Spleen (tissue), 11 donors: ENCODE data around the gene CDC42BPG. TPM values are rescaled to one million over a fixed set of nuclear protein-coding genes. Genes with fewer than 3 reads are reported as not detected.
A peak's percentile ranks its signal among the peaks of the same experiment; 100 is the strongest.

Experiments used
- DNase-seq: peaks from one replicate; pipeline ENCODE4 v3.0.0-alpha.2; 2020
- H3K27ac ChIP-seq, 8 donors: fragments of 200-600 bp; sonication (generic) in 7 of 8; 1 replicate in 4 of 8; 2 replicates in 4 of 8; pipeline versions ENCODE4 v1.5.0 to v1.8.0; 2016 to 2021; ENCODE audit warnings: inconsistent platforms in 4 of 8, mild to moderate bottlenecking in 4 of 8, moderate library complexity in 1 of 8
- H3K27me3 ChIP-seq, 7 donors: fragments of 200-600 bp; sonication (generic) in 6 of 7; replicated peaks in 1 of 7; 1 replicate in 4 of 7; 2 replicates in 3 of 7; pipeline versions ENCODE4 v1.5.0 to v1.8.0; 2016 to 2021; ENCODE audit warnings: inconsistent platforms in 3 of 7, mild to moderate bottlenecking in 1 of 7
- H3K36me3 ChIP-seq, 6 donors: fragments of 200-600 bp; sonication (generic) in 5 of 6; 1 replicate in 4 of 6; 2 replicates in 2 of 6; pipeline versions ENCODE4 v1.5.0 to v1.8.0; 2016 to 2021; ENCODE audit warnings: inconsistent platforms in 2 of 6
- H3K4me1 ChIP-seq, 6 donors: fragments of 200-600 bp; sonication (generic) in 5 of 6; 1 replicate in 3 of 6; 2 replicates in 3 of 6; pipeline versions ENCODE4 v1.5.0 to v1.8.0; 2016 to 2021; ENCODE audit warnings: inconsistent platforms in 3 of 6
- H3K4me3 ChIP-seq, 8 donors: fragments of 200-600 bp; sonication (generic) in 7 of 8; 1 replicate in 4 of 8; 2 replicates in 4 of 8; pipeline versions ENCODE4 v1.5.0 to v1.8.0; 2016 to 2021; ENCODE audit warnings: inconsistent platforms in 4 of 8, mild to moderate bottlenecking in 4 of 8, moderate library complexity in 2 of 8
- H3K9me3 ChIP-seq, 8 donors: fragments of 200-600 bp; sonication (generic) in 7 of 8; 1 replicate in 4 of 8; 2 replicates in 4 of 8; pipeline versions ENCODE4 v1.5.0 to v1.8.0; 2016 to 2021; ENCODE audit warnings: inconsistent platforms in 4 of 8
- POLR2A ChIP-seq, 3 donors: fragments of 450-650 bp; IDR thresholded peaks; one replicate each; pipeline ENCODE4 v1.5.1; 2017; ENCODE audit warnings: antibody characterized with exemption in 3 of 3, mild to moderate bottlenecking in 1 of 3
- POLR2AphosphoS5 ChIP-seq, 3 donors: sonication (generic); formaldehyde crosslinking; IDR thresholded peaks; one replicate each; pipeline ENCODE4 v1.5.1; 2017; ENCODE audit warnings: antibody characterized with exemption in 3 of 3
- WGBS, 5 donors: extraction: QIAGEN DNeasy Blood & Tissue Kit in 3 of 5; methylation state at CpG; one replicate each; pipeline versions ENCODE4 v1.1.5 to v1.1.7; 2013 to 2018; 5-methylcytosine and 5-hydroxymethylcytosine counted together
- intact Hi-C: fragments of 100-400 bp; cut with DNase I; formaldehyde crosslinking; loops from one replicate; pipeline ENCODE4 v1.15.0; 2023; ENCODE audit warnings: low total_unique reads
- polyA plus RNA-seq, 3 donors: library from polyadenylated mRNA; stranded (reverse); fragments of 200-250 nt; gene quantifications; one replicate each; pipeline ENCODE4 v1.2.1, GENCODE V29; 2013
- total RNA-seq, 7 donors: library from RNA; depleted of rRNA in 3 of 7; stranded (reverse); fragments of >200 nt in 3 of 7; fragmentation: NEBNext Ultra II Directional in 4 of 7; extraction: Animal tissue kit (Norgen Biotek cat#: 25700) in 4 of 7; gene quantifications; one replicate each; pipeline versions ENCODE4 v1.1.0 to v1.2.1, GENCODE V29; 2016 to 2021
- TF ChIP-seq, protein P1 (sequence below), 11 experiments: fragments of 200-600 bp in 7 of 11; fragments of 450-650 bp in 4 of 11; sonication (generic) in 4 of 11; IDR thresholded peaks in 8 of 11; conservative IDR thresholded peaks in 3 of 11; 1 replicate in 7 of 11; 2 replicates in 4 of 11; pipeline versions ENCODE4 v1.4.0 to v1.8.0; 2016 to 2021; ENCODE audit warnings: antibody characterized with exemption in 11 of 11, inconsistent platforms in 4 of 11, mild to moderate bottlenecking in 1 of 11
- donor health status: healthy with polysubstance abuse.
- donor health status: DM: no; HTN: no; CAD: no; lungs with moderate emphysema.
- donor health status: DM: no; HTN: no; CAD: no.
- donor health status: Bipolar disorder and iron deficiency.
- donor health status: healthy.
- donor health status: DM: no; HTN: no; CAD: no.
- donor health status: DM: yes; HTN: yes; CAD: no.

CDC42BPG gene
- total and polyA plus RNA-seq, 10 donors = 0.74 to 4.6 (median 2.5) TPM

DNA sequence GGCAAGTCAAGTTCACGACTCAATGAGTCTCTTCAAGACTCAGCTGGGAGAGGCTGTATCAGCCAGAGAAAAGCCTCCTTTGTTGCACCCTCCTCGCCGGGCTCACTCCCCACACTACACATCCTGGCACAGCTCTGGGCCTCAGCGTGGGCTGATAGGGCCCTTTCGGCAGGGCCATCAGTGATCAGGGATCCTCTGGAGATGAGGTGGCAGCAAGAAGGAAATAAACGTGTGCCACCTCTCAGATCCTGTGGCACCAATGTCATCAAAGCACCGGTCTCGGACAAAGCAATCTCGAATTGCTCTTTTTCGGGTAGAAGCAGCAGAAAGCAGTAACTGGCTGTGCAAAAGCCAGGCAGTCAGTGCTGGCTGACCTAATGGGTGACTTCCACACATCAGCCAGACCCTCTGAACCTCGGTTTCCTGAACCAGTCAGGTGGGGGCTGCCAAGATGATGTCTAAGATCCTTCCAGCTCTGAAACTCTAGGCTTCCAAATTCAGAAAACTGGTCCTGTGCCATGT lies 31.8 kb upstream of the CDC42BPG start:
- peak in 1 of 3 donors; percentile 1 for TF ChIP-seq POLR2AphosphoS5 (IDR thresholded peaks at IDR 0.05)
- no peak for TF ChIP-seq POLR2A (IDR thresholded peaks at IDR 0.05)
- Histone ChIP-seq H3K4me3 (peak overlapping the region; percentile 86 to 99 (median 95)), H3K27me3 (no peaks in the 10 kb centered on the region), H3K4me1 (peaks cover 67 to 93% (median 91%) of the 10 kb centered on the region in 6 donors), H3K9me3 (no peaks in the 10 kb centered on the region), H3K27ac (peak overlapping the region; percentile 67 to 98 (median 96)), H3K36me3 (peaks cover 0 to 49% (median 21%) of the 10 kb centered on the region in 6 donors)
- 23 to 40% (median 33%) methylated on average over 8 to 11 of the region's 11 CpGs for WGBS, 5 donors
- intact Hi-C loops = no loop called here
- peak; percentile 82 for DNase-seq

- peak; percentile 85 for DNase-seq
- intact Hi-C loops = no loop called here
- 51 to 64% (median 55%) methylated on average over 17 of the region's 17 CpGs for WGBS, 5 donors
- Histone ChIP-seq H3K4me1 (peaks cover 67 to 93% (median 91%) of the 10 kb centered on the region in 6 donors), H3K36me3 (peaks cover 0 to 56% (median 25%) of the 10 kb centered on the region in 6 donors), H3K4me3 (peak overlapping the region; percentile 86 to 99 (median 95)), H3K27ac (peak overlapping the region; percentile 36 to 98 (median 96)), H3K9me3 (no peaks in the 10 kb centered on the region), H3K27me3 (no peaks in the 10 kb centered on the region)
- TF ChIP-seq, protein P1, sequence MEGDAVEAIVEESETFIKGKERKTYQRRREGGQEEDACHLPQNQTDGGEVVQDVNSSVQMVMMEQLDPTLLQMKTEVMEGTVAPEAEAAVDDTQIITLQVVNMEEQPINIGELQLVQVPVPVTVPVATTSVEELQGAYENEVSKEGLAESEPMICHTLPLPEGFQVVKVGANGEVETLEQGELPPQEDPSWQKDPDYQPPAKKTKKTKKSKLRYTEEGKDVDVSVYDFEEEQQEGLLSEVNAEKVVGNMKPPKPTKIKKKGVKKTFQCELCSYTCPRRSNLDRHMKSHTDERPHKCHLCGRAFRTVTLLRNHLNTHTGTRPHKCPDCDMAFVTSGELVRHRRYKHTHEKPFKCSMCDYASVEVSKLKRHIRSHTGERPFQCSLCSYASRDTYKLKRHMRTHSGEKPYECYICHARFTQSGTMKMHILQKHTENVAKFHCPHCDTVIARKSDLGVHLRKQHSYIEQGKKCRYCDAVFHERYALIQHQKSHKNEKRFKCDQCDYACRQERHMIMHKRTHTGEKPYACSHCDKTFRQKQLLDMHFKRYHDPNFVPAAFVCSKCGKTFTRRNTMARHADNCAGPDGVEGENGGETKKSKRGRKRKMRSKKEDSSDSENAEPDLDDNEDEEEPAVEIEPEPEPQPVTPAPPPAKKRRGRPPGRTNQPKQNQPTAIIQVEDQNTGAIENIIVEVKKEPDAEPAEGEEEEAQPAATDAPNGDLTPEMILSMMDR (IDR thresholded peaks at IDR 0.05 in 8 of 11, conservative IDR thresholded peaks at IDR 0.05 in 3 of 11) = no peak
- TF ChIP-seq POLR2AphosphoS5 (IDR thresholded peaks at IDR 0.05) (peak; percentile 22 to 68 (median 60)), POLR2A (IDR thresholded peaks at IDR 0.05) (no peak)
Measured at GRCh38 chr11:64875369-64876228, 31.1 kb upstream of the CDC42BPG start.

- Histone ChIP-seq H3K27me3 (no peaks in the 10 kb centered on the region), H3K4me3 (peak overlapping the region; percentile 86 to 99 (median 95)), H3K4me1 (peaks cover 69 to 93% (median 91%) of the 10 kb centered on the region in 6 donors), H3K9me3 (no peaks in the 10 kb centered on the region), H3K27ac (peak overlapping the region; percentile 36 to 98 (median 96)), H3K36me3 (peaks cover 0 to 66% (median 25%) of the 10 kb centered on the region in 6 donors)
- peak; percentile 28 to 70 (median 53) for TF ChIP-seq POLR2AphosphoS5 (IDR thresholded peaks at IDR 0.05)
- TF ChIP-seq, protein P1 (IDR thresholded peaks at IDR 0.05 in 8 of 11, conservative IDR thresholded peaks at IDR 0.05 in 3 of 11) = no peak
- no peak for TF ChIP-seq POLR2A (IDR thresholded peaks at IDR 0.05)
- WGBS, 5 donors = 50 to 76% (median 58%) methylated on average over 28 to 29 of the region's 29 CpGs
- peak; percentile 87 for DNase-seq
- intact Hi-C loops = no loop called here
Measured at GRCh38 chr11:64874308-64875240, 30.1 kb upstream of the CDC42BPG start.

DNA sequence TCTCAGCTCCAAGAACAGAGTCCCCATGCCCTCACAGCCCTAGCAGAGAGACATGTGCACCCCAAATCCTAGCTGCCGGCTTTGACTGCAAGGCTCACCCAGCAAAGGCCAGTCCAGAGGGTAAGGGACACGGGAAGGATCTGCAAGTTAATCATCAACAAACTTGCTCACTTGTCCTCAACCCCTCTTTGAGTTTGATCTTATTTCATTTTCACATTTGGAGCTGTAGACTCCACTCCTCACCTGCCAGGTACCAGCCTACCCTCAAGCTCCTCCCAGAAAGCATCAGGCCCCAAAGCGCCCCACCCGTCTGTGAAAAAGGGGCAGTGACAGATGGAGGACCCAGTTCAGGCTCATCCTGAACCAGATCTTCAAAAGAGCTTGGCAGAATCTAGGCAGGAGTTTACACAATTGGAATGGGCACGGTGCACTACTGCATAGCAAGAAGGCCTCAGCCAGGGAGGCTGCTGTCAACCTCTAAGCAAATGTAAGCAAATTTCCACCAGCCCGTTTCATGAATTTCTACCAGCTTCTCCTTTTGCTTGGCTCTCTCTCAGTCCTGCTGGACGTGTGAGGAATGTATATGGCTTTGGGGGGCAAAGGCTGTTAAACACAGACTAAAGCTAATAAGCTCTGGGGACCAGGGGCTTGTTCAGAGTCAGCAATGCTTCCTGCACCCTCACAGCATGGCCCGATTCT lies 28.5 kb upstream of the CDC42BPG start:
- Histone ChIP-seq H3K27me3 (no peaks in the 10 kb centered on the region), H3K4me3 (peak overlapping the region in 2 of 8 donors; percentile 0 to 55), H3K36me3 (peaks cover 0 to 83% (median 28%) of the 10 kb centered on the region in 6 donors), H3K27ac (peak overlapping the region in 6 of 8 donors; percentile 33 to 98 (median 94)), H3K4me1 (peaks cover 80 to 100% (median 97%) of the 10 kb centered on the region in 6 donors), H3K9me3 (no peaks in the 10 kb centered on the region)
- TF ChIP-seq, protein P1 (IDR thresholded peaks at IDR 0.05 in 8 of 11, conservative IDR thresholded peaks at IDR 0.05 in 3 of 11) = no peak
- TF ChIP-seq POLR2A (IDR thresholded peaks at IDR 0.05) (no peak), POLR2AphosphoS5 (IDR thresholded peaks at IDR 0.05) (no peak)
- DNase-seq = no peak
- intact Hi-C loops = no loop called here
- 71 to 81% (median 78%) methylated on average over 8 of the region's 8 CpGs for WGBS, 5 donors
